K562 (cell line): Measurements from ENCODE around the gene RNF224. TPM values are rescaled to one million over a fixed set of nuclear protein-coding genes. Genes with fewer than 3 reads are reported as not detected.

Source experiments
- ARID2 ChIP-seq: fragments of 450-650 bp; IDR thresholded peaks from 2 replicates; pipeline ENCODE4 v1.6.1; 2017; ENCODE audit warnings: antibody characterized with exemption, mild to moderate bottlenecking
- ARID4B ChIP-seq: sonication (generic); formaldehyde crosslinking; IDR thresholded peaks from 2 replicates; pipeline ENCODE4 v1.8.0; 2022; ENCODE audit warnings: mild to moderate bottlenecking, missing genetic modification reagents
- BRD9 ChIP-seq: fragments of 450-650 bp; IDR thresholded peaks from 2 replicates; pipeline ENCODE4 v1.6.1; 2018; ENCODE audit warnings: low read depth; ENCODE audit not compliant: partially characterized antibody
- C11orf30 ChIP-seq: fragments of 450-650 bp; IDR thresholded peaks from 2 replicates; pipeline ENCODE4 v1.6.1; 2016; ENCODE audit warnings: low read depth, mild to moderate bottlenecking
- COPS2 ChIP-seq: fragments of 450-650 bp; conservative IDR thresholded peaks from 2 replicates; pipeline ENCODE4 v1.6.1; 2016; ENCODE audit warnings: mild to moderate bottlenecking, moderate library complexity
- EP400 ChIP-seq: fragments of 450-650 bp; IDR thresholded peaks from 2 replicates; pipeline ENCODE4 v1.6.1; 2017; ENCODE audit warnings: antibody characterized with exemption, mild to moderate bottlenecking, moderate library complexity
- GABPA ChIP-seq: fragments of 200-800 bp; sonication (Bioruptor generic); conservative IDR thresholded peaks from 2 replicates; pipeline ENCODE4 v1.6.1; 2016; ENCODE audit warnings: low read depth, missing genetic modification characterization, missing compliant biosample characterization
- KLF10 ChIP-seq: fragments of 250-450 bp; sonication (Bioruptor Pico); IDR thresholded peaks from 2 replicates; pipeline ENCODE4 v1.6.1; 2021; ENCODE audit warnings: matching md5 sums
- RBFOX2 ChIP-seq: fragments of 200-400 bp; formaldehyde crosslinking; IDR thresholded peaks from 2 replicates; pipeline ENCODE4 v1.6.1; 2017; ENCODE audit warnings: low read depth, mild to moderate bottlenecking, low read length, moderate library complexity
- SAP30 ChIP-seq: fragments of 200-600 bp; sonication (generic); IDR thresholded peaks from 2 replicates; pipeline ENCODE4 v1.6.1; 2012; ENCODE audit warnings: borderline replicate concordance, low read depth, mild to moderate bottlenecking, moderate library complexity, low read length, control low read depth, inconsistent platforms; ENCODE audit not compliant: insufficient read depth, poor library complexity, severe bottlenecking
- VEZF1 ChIP-seq: fragments of 200-800 bp; sonication (Bioruptor generic); IDR thresholded peaks from 2 replicates; pipeline ENCODE4 v1.6.1; 2017; ENCODE audit warnings: missing genetic modification characterization, missing compliant biosample characterization
- ZBTB7A ChIP-seq: IDR thresholded peaks from 2 replicates; pipeline ENCODE4 v1.6.1; 2011; ENCODE audit warnings: low read depth, mild to moderate bottlenecking, low read length, moderate library complexity, borderline replicate concordance; ENCODE audit not compliant: control insufficient read depth
- ZFX ChIP-seq: sonication (generic); formaldehyde crosslinking; IDR thresholded peaks from 2 replicates; pipeline ENCODE4 v1.8.0; 2022; ENCODE audit warnings: mild to moderate bottlenecking, missing genetic modification reagents, moderate library complexity
- ZNF24 ChIP-seq: fragments of 450-650 bp; IDR thresholded peaks from 2 replicates; pipeline ENCODE4 v1.6.1; 2016
- ZNF395 ChIP-seq: fragments of 200-800 bp; sonication (Bioruptor generic); IDR thresholded peaks from 2 replicates; pipeline ENCODE4 v1.6.1; 2017; ENCODE audit warnings: missing genetic modification characterization, missing compliant biosample characterization
- ZNF778 ChIP-seq: fragments of 450-650 bp; formaldehyde crosslinking; IDR thresholded peaks from 2 replicates; pipeline ENCODE4 v1.4.0; 2020; ENCODE audit warnings: mild to moderate bottlenecking, moderate library complexity
- polyA plus RNA-seq, 8 experiments: library from polyadenylated mRNA; depleted of rRNA in 4 of 8; stranded (reverse) in 5 of 8; unstranded in 3 of 8; fragments of >200 nt; fragmentation: Nextera tagmentation in 2 of 8; fragmentation: Illumina TruSeq in 1 of 8; extraction: Ambion mirVana in 2 of 8; extraction: Trizol in 1 of 8; gene quantifications; 2 replicates each; pipeline versions ENCODE4 v1.2.1 to v1.2.3, GENCODE V29; 2011 to 2014; ENCODE audit warnings: inconsistent platforms in 1 of 8, missing spikeins in 1 of 8
- total RNA-seq, 7 experiments: library from RNA; depleted of rRNA in 6 of 7; stranded (reverse); fragments of >200 nt in 6 of 7; fragmentation: Illumina TruSeq in 2 of 7; extraction: Trizol in 2 of 7; gene quantifications; 2 replicates each; pipeline versions ENCODE4 v1.2.1 to v1.2.3, GENCODE V29; 2011 to 2021; ENCODE audit warnings: low replicate concordance in 1 of 7

RNF224 gene
- total and polyA plus RNA-seq, 9 of the 15 experiments (the other 6 are each of a cell fraction or from before 2014, with no cell fraction given) = not detected

- peak; percentile 27; the same call in 1 of the 2 replicates for TF ChIP-seq ZFX (CRISPR knock-in tag)
- peak; percentile 62; the same call in 1 of the 2 replicates for TF ChIP-seq C11orf30
- TF ChIP-seq ARID4B (CRISPR knock-in tag) = peak; percentile 35; the same call in 1 of the 2 replicates
- no peak for TF ChIP-seq ZNF24
- TF ChIP-seq SAP30 = peak; percentile 32
- no peak for TF ChIP-seq KLF10
- TF ChIP-seq VEZF1 (CRISPR knock-in tag) = peak; percentile 59; the same call in 1 of the 2 replicates
- TF ChIP-seq COPS2 = no peak
- no peak for TF ChIP-seq ARID2
- no peak for TF ChIP-seq ZNF395 (CRISPR knock-in tag)
- peak; percentile 86 for TF ChIP-seq GABPA (tag)
- peak; percentile 74 for TF ChIP-seq RBFOX2
- no peak for TF ChIP-seq BRD9
- TF ChIP-seq EP400 = peak; percentile 19; the same call in 1 of the 2 replicates
- TF ChIP-seq ZNF778 (CRISPR knock-in tag) = no peak
- peak; percentile 94 for TF ChIP-seq ZBTB7A
These were observed 9.8 kb upstream of the RNF224 start (continued) for GRCh38 chr9:137217276-137218211.
